Thyroid gland (tissue), 4 donors: ENCODE data around the gene CCBE1.

Experiments used
- POLR2A ChIP-seq, 2 donors: fragments of 450-650 bp; IDR thresholded peaks; one replicate each; pipeline ENCODE4 v1.6.1; 2017; ENCODE audit warnings: antibody characterized with exemption in 2 of 2, mild to moderate bottlenecking in 2 of 2, moderate library complexity in 1 of 2
- TF ChIP-seq, protein P1 (sequence below), 6 experiments: fragments of 200-600 bp in 3 of 6; fragments of 450-650 bp in 3 of 6; sonication (generic) in 3 of 6; IDR thresholded peaks; one replicate each; pipeline ENCODE4 v1.5.1; 2016 to 2019; ENCODE audit warnings: antibody characterized with exemption in 6 of 6, mild to moderate bottlenecking in 2 of 6, inconsistent platforms in 1 of 6, moderate library complexity in 1 of 6

DNA sequence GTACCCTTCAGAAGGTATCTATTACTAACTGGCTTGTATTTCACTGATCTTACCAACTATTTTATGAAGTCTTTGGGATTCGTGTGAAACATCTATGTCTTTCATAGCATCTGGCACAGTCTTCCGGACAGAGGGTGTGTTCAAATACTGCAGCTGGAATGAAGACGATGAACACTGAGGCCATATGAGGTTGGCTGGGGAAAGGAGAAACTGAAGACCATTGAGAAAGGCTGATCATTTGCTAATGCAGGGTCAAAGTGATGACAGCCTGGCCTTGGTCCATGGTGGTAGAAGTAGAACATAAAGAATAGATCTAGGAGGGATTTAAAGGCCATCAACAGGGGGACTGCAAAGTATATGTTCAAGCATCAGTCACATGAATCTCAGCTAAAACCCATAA lies 132.7 kb downstream of the CCBE1 start:
- TF ChIP-seq, protein P1, sequence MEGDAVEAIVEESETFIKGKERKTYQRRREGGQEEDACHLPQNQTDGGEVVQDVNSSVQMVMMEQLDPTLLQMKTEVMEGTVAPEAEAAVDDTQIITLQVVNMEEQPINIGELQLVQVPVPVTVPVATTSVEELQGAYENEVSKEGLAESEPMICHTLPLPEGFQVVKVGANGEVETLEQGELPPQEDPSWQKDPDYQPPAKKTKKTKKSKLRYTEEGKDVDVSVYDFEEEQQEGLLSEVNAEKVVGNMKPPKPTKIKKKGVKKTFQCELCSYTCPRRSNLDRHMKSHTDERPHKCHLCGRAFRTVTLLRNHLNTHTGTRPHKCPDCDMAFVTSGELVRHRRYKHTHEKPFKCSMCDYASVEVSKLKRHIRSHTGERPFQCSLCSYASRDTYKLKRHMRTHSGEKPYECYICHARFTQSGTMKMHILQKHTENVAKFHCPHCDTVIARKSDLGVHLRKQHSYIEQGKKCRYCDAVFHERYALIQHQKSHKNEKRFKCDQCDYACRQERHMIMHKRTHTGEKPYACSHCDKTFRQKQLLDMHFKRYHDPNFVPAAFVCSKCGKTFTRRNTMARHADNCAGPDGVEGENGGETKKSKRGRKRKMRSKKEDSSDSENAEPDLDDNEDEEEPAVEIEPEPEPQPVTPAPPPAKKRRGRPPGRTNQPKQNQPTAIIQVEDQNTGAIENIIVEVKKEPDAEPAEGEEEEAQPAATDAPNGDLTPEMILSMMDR (IDR thresholded peaks at IDR 0.05) = no peak
- no peak for TF ChIP-seq POLR2A (IDR thresholded peaks at IDR 0.05)
